D721Med (cell line): ENCODE data around the gene DLX1.

Experiments used
- DNase-seq: peaks from one replicate; pipeline ENCODE4 v3.0.0; 2011; ENCODE audit warnings: low spot score; ENCODE audit not compliant: insufficient read length
- FAIRE-seq: peaks from 2 replicates; lab custom pipeline; 2011; peaks lifted over from hg19 to GRCh38; lab: Jason Lieb, UNC
- TF ChIP-seq, protein P1 (sequence below): IDR thresholded peaks from 2 replicates; pipeline ENCODE4 v1.5.1; 2012; ENCODE audit warnings: mild to moderate bottlenecking, control low read depth; ENCODE audit not compliant: insufficient read depth; ENCODE audit errors: missing control alignments

Gene DLX1

DNA sequence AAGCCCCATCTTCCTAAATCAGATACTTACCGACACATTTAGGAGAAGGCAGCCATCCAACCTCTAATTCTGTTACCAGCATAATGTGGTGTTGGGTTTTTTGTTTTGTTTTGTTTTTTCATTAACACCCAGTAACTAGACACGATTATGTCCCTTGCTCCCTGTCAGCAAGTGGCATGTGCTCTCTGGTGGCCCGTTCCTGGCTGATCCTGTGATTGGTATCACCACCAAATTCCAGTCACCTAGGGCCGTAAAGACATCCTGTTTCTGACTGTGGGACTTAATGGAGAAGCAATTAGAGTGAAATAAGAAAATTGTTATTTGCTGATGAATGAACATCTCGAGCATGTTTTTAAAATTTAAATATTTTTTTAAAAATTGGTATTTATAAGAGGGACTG is 5.9 kb upstream of the DLX1 start:
- TF ChIP-seq, protein P1, sequence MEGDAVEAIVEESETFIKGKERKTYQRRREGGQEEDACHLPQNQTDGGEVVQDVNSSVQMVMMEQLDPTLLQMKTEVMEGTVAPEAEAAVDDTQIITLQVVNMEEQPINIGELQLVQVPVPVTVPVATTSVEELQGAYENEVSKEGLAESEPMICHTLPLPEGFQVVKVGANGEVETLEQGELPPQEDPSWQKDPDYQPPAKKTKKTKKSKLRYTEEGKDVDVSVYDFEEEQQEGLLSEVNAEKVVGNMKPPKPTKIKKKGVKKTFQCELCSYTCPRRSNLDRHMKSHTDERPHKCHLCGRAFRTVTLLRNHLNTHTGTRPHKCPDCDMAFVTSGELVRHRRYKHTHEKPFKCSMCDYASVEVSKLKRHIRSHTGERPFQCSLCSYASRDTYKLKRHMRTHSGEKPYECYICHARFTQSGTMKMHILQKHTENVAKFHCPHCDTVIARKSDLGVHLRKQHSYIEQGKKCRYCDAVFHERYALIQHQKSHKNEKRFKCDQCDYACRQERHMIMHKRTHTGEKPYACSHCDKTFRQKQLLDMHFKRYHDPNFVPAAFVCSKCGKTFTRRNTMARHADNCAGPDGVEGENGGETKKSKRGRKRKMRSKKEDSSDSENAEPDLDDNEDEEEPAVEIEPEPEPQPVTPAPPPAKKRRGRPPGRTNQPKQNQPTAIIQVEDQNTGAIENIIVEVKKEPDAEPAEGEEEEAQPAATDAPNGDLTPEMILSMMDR, result no peak
- DNase-seq, result no peak
- FAIRE-seq, result no peak

DNA sequence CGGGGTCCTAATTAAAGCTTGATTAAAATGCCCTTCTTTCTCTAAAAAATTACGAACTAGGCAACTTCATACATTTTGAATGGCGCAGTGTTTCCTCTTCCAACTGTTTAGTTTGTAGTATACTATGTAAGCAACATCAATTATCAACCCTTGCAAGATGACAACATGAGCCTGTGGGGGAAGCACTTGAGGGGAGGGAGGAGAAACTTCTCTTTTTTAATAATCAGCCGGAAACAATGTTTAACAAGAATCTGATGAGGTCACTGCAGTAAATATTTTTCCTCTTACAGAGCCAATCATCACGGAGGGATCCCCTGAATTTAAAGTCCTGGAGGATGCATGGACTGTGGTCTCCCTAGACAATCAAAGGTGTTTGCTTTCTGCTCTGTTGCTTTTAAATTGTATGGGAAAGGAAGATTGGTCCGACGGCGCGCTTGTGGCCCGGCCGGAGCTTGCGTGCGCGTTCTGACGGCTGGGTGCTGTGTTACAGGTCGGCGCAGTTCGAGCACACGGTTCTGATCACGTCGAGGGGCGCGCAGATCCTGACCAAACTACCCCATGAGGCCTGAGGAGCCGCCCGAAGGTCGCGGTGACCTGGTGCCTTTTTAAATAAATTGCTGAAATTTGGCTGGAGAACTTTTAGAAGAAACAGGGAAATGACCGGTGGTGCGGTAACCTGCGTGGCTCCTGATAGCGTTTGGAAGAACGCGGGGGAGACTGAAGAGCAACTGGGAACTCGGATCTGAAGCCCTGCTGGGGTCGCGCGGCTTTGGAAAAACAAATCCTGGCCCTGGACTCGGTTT is 5.3 kb upstream of the DLX1 start:
- DNase-seq (no peak), FAIRE-seq (no peak)
- TF ChIP-seq, protein P1, result no peak

DNA sequence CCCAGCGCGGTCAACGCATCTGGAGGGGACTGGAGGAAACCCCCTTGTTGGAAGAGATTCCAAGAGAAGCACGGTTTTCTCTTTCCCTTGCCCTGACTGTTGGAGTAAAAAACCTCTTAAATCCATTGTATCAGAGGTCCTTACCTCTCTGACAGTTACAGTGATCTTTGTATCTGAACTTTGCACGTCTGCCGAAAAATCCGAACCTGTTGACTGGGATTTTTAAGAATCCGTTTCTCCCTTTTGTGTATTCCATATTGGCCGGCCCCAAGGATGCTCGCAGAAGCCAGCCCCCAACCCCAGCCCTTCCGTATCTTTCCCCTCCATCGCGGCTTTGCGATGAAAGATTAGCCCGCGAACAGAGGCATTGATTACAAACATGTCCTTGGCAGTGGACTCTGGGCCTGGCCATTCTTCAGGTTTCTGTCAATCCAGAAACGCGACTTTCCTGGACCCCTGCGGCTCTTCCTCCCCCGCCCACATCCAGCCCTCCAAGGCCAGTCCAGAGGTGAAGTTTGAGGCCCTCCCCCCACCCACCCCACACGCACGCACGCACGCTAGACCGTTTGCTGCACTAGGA is 4.6 kb upstream of the DLX1 start:
- TF ChIP-seq, protein P1, result no peak
- no peak for FAIRE-seq
- DNase-seq, result no peak

DNA sequence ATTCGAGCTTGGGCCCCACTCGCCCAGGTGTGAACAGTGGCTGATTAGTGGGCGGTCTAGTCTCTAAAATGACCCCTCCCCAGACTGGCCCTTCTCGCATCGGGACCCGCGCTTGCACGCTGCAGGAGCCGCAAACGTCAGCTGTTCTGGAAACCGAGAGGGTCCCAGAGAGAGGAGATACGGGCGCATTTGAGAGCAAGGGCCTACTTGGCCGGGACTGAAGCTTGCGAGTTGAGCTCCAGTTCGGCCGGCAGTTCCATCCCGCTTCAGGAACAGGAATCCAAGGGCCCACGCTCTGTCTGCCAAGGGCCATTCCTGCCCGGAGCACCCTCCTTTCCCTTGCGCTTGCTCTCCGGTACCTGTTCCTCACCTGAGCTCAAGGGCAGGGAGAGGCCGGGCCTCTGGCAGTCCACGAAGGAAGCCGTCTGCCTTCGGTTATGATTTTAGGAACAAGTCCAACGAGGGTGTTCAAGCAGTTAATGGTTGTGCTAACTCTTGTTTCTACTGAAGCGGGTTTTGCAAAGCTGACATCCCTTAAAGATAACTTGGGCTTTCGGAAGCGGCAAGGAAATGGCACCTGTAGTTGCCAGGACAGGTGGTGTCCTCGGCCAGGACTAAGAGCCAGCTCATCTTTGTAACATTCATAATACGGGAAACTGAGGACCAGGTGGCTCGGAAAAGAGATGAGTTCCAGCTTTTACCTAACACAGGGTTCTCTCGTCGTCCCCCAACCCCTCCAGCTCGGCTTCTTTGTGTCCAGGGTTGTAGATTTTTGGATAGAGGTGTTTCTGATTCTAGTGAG is 3.9 kb upstream of the DLX1 start:
- TF ChIP-seq, protein P1, result no peak
- FAIRE-seq, result no peak
- DNase-seq, result no peak

DNA sequence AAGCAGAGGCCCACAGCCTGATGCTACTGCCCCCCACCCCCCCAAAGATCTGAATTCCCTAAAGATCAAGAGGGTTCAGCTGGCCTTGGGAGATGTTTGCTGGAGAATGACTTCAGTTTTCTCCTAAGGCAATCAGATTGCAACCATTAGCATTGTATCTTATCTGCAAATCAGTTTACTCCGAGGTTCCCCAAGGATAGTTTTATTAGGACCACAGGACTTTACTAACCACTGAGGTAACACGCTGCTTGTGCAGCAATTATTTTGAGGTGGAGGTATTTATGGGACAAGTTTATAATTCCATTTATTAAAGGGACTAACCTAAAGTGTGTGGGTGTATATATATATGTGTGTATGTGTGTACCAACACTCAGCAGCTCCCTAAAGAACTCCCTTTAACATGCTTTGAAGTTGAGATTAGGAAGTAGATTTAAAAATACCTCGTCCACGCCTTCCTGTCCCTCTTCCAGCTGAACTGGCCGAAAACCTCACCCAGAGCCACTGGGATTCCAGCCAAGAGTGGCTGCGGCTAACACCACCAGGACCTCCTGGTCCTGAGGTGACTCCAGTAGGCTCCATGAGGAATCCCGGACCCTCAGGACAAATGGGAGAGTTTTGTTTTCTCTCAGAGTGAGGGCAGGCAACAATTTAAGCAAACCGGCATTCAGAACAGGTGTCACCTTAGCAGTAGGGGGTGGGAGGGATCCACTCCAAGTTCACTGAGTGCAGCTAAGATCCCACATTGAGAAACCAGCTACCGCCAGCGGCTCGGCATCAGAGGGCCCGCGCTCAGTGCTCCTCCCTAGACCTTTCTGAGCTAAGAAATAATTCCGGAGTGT is 3.0 kb upstream of the DLX1 start:
- FAIRE-seq (no peak), DNase-seq (no peak)

DNA sequence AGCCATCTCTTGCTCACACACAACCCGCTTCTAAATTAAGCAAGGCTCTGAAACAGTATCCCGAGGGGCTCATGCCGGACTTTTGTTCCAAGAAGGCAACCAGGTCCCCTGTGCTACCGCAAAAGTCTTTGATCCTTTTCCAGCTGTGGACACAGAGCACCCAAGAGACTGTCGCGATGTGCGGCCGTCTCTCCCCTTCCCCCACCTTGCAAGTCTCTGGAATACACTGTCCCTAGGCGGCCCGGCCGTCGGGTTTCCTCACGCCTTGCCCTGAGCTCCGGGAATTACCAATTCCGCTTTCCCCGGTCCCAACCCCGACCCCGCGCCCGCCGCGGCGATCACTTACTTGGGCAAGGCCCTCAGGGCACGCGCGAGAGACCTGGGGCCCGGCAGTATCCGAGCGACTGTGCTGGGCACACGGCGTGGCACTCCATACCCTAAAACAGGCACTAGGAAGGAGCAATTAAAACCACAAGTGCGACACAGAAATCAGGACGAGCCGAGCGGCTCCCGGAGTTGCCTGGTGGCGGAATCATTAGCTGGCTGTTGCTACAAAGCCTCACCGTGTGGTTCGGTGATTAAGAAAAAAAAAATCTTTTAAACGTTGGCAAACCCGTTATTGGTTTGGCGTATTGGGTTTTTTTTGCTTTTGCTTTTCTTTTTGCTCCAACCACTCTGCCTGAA is 2.2 kb upstream of the DLX1 start:
- TF ChIP-seq, protein P1, result no peak
- DNase-seq (no peak), FAIRE-seq (no peak)

More for the DNA sequence above, 3.0 kb upstream of the DLX1 start:
- TF ChIP-seq, protein P1, result no peak
